ENCODE results near the gene TCF7L1. TPM values are rescaled to one million over a fixed set of nuclear protein-coding genes. Genes with fewer than 3 reads are reported as not detected.

The TCF7L1 gene
- total and polyA plus RNA-seq, 4 donors: 12.3 to 21.5 (median 13.8) TPM

DNA sequence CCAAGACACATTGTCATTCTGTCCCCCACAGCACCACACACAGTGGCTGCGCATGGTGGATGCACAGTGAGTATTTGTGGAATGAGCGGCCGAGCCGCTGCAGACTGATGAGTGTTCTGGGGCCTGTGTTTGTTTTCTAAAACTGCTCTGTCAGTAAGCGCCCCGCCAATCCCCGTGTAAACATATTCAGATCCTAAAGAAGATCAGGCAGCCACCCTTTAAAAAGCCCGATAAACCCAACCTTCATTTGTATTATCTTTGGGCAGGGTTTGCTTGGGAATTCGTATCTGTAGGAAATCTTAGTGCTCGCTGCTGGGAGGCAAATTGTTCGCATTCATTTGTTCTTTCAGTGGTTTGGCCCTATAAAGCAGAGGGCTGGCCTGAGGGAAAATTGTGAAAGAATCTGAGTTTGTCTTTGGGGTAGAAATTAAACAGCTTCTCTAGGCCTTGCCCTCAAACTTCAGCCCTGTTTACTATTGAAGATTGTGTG lies 126.0 kb downstream of the TCF7L1 start:
- peak; percentile 54 to 71 (median 71) for DNase-seq
- no peak overlapping the region for H3K4me3 ChIP-seq
- no peaks in the 10 kb centered on the region for H3K27me3 ChIP-seq (ENCODE audit: control insufficient read depth in 3 of 3, insufficient read depth in 3 of 3, low read length in 2 of 3)
- H3K36me3 ChIP-seq (ENCODE audit: control insufficient read depth in 4 of 4, insufficient read depth in 4 of 4, low read length in 4 of 4): peaks cover 0 to 3% (median 1%) of the 10 kb centered on the region in 4 donors
- 75 to 85% methylated on average over 11 of the region's 11 CpGs for WGBS, 2 donors
- no peaks in the 10 kb centered on the region for H3K9me3 ChIP-seq (ENCODE audit: control insufficient read depth in 4 of 4, insufficient read depth in 3 of 4, low read length in 3 of 4)
- H3K27ac ChIP-seq (ENCODE audit: low read depth in 1 of 2, low read length in 1 of 2): peak overlapping the region in 1 of 2 donors; percentile 37
- peaks cover 13 to 60% (median 40%) of the 10 kb centered on the region in 5 donors for H3K4me1 ChIP-seq (ENCODE audit: control insufficient read depth in 5 of 5, insufficient read depth in 5 of 5, low read length in 5 of 5)
- no peak for ATAC-seq (ENCODE audit: insufficient read depth, low FRiP score)
- peak overlapping the region in 1 of 2 donors; percentile 57 for H3K9ac ChIP-seq (ENCODE audit: insufficient read depth in 1 of 2, low read length in 2 of 2)
- TF ChIP-seq, protein P1, sequence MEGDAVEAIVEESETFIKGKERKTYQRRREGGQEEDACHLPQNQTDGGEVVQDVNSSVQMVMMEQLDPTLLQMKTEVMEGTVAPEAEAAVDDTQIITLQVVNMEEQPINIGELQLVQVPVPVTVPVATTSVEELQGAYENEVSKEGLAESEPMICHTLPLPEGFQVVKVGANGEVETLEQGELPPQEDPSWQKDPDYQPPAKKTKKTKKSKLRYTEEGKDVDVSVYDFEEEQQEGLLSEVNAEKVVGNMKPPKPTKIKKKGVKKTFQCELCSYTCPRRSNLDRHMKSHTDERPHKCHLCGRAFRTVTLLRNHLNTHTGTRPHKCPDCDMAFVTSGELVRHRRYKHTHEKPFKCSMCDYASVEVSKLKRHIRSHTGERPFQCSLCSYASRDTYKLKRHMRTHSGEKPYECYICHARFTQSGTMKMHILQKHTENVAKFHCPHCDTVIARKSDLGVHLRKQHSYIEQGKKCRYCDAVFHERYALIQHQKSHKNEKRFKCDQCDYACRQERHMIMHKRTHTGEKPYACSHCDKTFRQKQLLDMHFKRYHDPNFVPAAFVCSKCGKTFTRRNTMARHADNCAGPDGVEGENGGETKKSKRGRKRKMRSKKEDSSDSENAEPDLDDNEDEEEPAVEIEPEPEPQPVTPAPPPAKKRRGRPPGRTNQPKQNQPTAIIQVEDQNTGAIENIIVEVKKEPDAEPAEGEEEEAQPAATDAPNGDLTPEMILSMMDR (IDR thresholded peaks at IDR 0.05; ENCODE audit: control extremely low read depth, extremely low read depth): no peak

DNA sequence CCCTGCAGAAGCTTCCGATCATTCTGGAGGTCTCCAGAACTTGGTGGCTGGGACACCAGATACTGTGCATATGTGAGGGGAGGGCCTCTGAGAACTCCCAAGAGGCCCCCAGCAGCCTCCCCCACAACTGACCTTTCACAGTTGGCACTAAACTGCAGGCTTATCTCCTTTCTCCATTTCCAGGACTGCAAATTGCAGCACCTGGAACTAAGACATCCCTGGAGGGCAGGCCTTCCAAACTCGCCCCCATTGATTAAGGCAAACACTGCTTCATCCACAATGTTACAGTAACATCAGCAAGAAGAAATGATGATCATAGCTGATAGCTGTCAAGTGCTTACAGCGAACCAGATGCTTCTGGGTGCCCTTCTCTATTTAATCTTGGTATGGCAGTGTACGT lies 126.7 kb downstream of the TCF7L1 start:
- Histone ChIP-seq H3K27ac (ENCODE audit: low read depth in 1 of 2, low read length in 1 of 2) (peak overlapping the region in 1 of 2 donors; percentile 21), H3K9ac (ENCODE audit: insufficient read depth in 1 of 2, low read length in 2 of 2) (no peak overlapping the region), H3K4me3 (no peak overlapping the region), H3K4me1 (ENCODE audit: control insufficient read depth in 5 of 5, insufficient read depth in 5 of 5, low read length in 5 of 5) (peaks cover 13 to 59% (median 38%) of the 10 kb centered on the region in 5 donors), H3K27me3 (ENCODE audit: control insufficient read depth in 3 of 3, insufficient read depth in 3 of 3, low read length in 2 of 3) (no peaks in the 10 kb centered on the region), H3K36me3 (ENCODE audit: control insufficient read depth in 4 of 4, insufficient read depth in 4 of 4, low read length in 4 of 4) (peaks cover 0 to 3% (median 1%) of the 10 kb centered on the region in 4 donors), H3K9me3 (ENCODE audit: control insufficient read depth in 4 of 4, insufficient read depth in 3 of 4, low read length in 3 of 4) (no peaks in the 10 kb centered on the region)
- 87 to 90% methylated on average over 4 of the region's 4 CpGs for WGBS, 2 donors
- DNase-seq (no peak), ATAC-seq (ENCODE audit: insufficient read depth, low FRiP score) (no peak)
- TF ChIP-seq, protein P1 (IDR thresholded peaks at IDR 0.05; ENCODE audit: control extremely low read depth, extremely low read depth): no peak

DNA sequence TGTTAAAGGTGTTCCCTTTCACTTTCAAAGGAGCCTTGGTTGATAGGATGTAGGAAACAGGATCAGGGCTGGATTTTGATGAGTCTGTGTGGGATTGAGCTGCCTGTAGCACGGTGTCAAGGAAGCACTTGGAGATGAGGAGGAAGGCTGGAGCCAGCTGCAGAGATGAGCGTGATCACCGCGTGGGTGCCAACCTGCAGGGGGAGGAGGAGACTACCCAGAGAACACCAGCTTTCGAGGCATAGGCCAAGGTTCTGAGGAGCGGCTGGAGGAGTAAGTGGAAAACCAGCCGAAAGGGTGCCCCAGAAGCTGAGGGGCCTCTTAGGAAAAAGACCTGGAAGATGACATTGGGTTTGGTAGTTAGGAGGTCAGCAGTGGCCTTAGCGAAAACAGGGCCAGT lies 130.4 kb downstream of the TCF7L1 start:
- no peak for DNase-seq
- Histone ChIP-seq H3K4me1 (ENCODE audit: control insufficient read depth in 5 of 5, insufficient read depth in 5 of 5, low read length in 5 of 5) (peaks cover 11 to 39% (median 29%) of the 10 kb centered on the region in 5 donors), H3K4me3 (no peak overlapping the region), H3K27ac (ENCODE audit: low read depth in 1 of 2, low read length in 1 of 2) (no peak overlapping the region), H3K9ac (ENCODE audit: insufficient read depth in 1 of 2, low read length in 2 of 2) (no peak overlapping the region), H3K36me3 (ENCODE audit: control insufficient read depth in 4 of 4, insufficient read depth in 4 of 4, low read length in 4 of 4) (peaks cover 0 to 3% (median 1%) of the 10 kb centered on the region in 4 donors), H3K9me3 (ENCODE audit: control insufficient read depth in 4 of 4, insufficient read depth in 3 of 4, low read length in 3 of 4) (no peaks in the 10 kb centered on the region), H3K27me3 (ENCODE audit: control insufficient read depth in 3 of 3, insufficient read depth in 3 of 3, low read length in 2 of 3) (no peaks in the 10 kb centered on the region)
- TF ChIP-seq, protein P1 (IDR thresholded peaks at IDR 0.05; ENCODE audit: control extremely low read depth, extremely low read depth): no peak
- WGBS, 2 donors: 87 to 92% methylated on average over 8 of the region's 8 CpGs
- ATAC-seq (ENCODE audit: insufficient read depth, low FRiP score): no peak

DNA sequence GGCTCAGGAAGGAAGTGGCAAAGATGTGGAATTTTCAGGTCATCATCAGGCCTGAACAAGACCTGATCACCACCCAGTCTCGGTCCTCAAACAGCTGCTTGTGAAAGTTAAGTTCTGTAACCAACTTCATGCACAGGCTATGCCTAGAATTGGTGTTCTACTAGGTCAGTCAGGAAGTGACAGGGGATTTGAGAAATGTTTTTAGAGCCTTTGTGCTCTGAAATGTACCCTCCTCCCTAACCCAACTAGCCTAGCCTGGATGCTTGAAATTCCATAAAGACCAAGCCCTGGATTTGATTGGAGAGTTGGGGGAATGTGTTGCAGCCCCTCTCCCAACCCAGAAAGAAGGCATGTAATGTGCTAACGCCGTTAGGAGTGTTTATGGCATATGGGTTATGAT lies 131.3 kb downstream of the TCF7L1 start:
- H3K9me3 ChIP-seq (ENCODE audit: control insufficient read depth in 4 of 4, insufficient read depth in 3 of 4, low read length in 3 of 4): no peaks in the 10 kb centered on the region
- no peaks in the 10 kb centered on the region for H3K27me3 ChIP-seq (ENCODE audit: control insufficient read depth in 3 of 3, insufficient read depth in 3 of 3, low read length in 2 of 3)
- DNase-seq (no peak), ATAC-seq (ENCODE audit: insufficient read depth, low FRiP score) (no peak)
- H3K36me3 ChIP-seq (ENCODE audit: control insufficient read depth in 4 of 4, insufficient read depth in 4 of 4, low read length in 4 of 4): peaks cover 0 to 3% (median 1%) of the 10 kb centered on the region in 4 donors
- no peak overlapping the region for H3K9ac ChIP-seq (ENCODE audit: insufficient read depth in 1 of 2, low read length in 2 of 2)
- no peak overlapping the region for H3K4me3 ChIP-seq
- 81 to 82% methylated on average over 3 of the region's 3 CpGs for WGBS, 2 donors
- H3K4me1 ChIP-seq (ENCODE audit: control insufficient read depth in 5 of 5, insufficient read depth in 5 of 5, low read length in 5 of 5): peaks cover 10 to 33% (median 22%) of the 10 kb centered on the region in 5 donors
- TF ChIP-seq, protein P1 (IDR thresholded peaks at IDR 0.05; ENCODE audit: control extremely low read depth, extremely low read depth): no peak
- H3K27ac ChIP-seq (ENCODE audit: low read depth in 1 of 2, low read length in 1 of 2): no peak overlapping the region
